NT2/D1 (cell line): ENCODE results near the gene PAXX.

ENCODE experiments used
- SUZ12 ChIP-seq: IDR thresholded peaks from 2 replicates; pipeline ENCODE4 v1.6.1; 2011; ENCODE audit not compliant: insufficient read length, insufficient read depth; ENCODE audit errors: extremely low read depth
- YY1 ChIP-seq: IDR thresholded peaks from 2 replicates; pipeline ENCODE4 v1.6.1; 2011; ENCODE audit not compliant: insufficient read length, insufficient read depth
- ZNF274 ChIP-seq: IDR thresholded peaks from 2 replicates; pipeline ENCODE4 v1.6.1; 2011; ENCODE audit warnings: mild to moderate bottlenecking, low read depth, low read length

GRCh38 chr9:137025517-137025966, 33.3 kb downstream of the PAXX start:
- TF ChIP-seq YY1 (no peak), SUZ12 (no peak), ZNF274 (no peak)
